ENCODE results near the gene NOVA1. TPM values are rescaled to one million over a fixed set of nuclear protein-coding genes. Genes with fewer than 3 reads are reported as not detected.
A peak's percentile ranks its signal among the peaks of the same experiment; 100 is the strongest.

Gene NOVA1
- polyA plus RNA-seq, 3 donors from 2014 or later: not detected

DNA sequence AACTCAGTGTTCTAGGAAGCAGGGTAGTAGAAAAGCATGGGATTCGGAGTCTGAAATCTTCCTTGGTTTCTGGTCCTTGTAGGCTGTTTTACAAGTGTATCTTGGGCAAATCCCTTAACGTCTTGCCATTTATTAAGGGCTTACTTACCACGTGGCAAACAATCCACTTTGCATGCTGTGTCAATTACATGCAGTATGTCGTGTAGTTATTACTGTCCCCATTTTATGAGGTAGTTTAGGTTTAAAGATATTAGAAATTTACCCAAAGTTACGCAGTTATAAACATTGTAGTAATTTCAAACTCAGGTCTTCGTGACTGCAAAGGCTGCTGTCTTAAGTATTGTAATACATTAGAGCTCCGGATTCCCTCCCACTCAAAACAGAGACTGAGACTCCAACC lies 1.5 kb upstream of the NOVA1 start:
- H3K4me3 Mint-ChIP-seq: no peak overlapping the region

DNA sequence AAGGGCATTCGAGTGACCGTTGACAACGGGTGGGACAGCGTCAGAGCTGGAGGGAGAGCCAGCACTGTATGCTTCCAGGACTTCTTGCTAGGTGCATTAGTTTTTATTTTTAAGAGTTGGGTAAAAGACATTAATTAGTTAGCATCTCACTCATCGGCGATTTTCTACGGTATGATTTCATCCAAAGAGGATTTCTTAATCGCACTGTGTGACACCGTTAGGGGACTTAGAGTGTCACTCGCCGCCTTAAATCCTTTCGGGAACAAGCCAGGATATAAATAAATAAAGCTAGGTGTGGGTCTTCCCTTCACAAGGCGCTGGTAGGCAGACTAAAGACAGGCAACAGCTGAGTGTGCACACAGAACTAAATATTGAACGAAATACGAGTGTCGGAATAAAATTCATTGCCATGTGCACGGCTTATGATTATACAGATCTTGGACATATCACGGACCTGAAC lies 869 bp upstream of the NOVA1 start:
- peaks cover 6 to 14% (median 8%) of the 10 kb centered on the region in 3 donors for H3K27me3 Mint-ChIP-seq (ENCODE audit: low read depth in 3 of 3)
- peak overlapping the region in 2 of 5 donors; percentile 9 to 13 for H3K4me3 Mint-ChIP-seq
- no peaks in the 10 kb centered on the region for H3K4me1 Mint-ChIP-seq

More for the DNA sequence above, 1.5 kb upstream of the NOVA1 start:
- Mint-ChIP-seq H3K27ac (no peak overlapping the region), H3K4me1 (no peaks in the 10 kb centered on the region), H3K36me3 (peaks cover 0 to 4% (median 0%) of the 10 kb centered on the region in 3 donors), H3K27me3 (ENCODE audit: low read depth in 3 of 3) (peaks cover 6 to 14% (median 8%) of the 10 kb centered on the region in 3 donors), H3K9me3 (peaks cover 1 to 46% (median 18%) of the 10 kb centered on the region in 6 donors)
- no peak for DNase-seq

DNA sequence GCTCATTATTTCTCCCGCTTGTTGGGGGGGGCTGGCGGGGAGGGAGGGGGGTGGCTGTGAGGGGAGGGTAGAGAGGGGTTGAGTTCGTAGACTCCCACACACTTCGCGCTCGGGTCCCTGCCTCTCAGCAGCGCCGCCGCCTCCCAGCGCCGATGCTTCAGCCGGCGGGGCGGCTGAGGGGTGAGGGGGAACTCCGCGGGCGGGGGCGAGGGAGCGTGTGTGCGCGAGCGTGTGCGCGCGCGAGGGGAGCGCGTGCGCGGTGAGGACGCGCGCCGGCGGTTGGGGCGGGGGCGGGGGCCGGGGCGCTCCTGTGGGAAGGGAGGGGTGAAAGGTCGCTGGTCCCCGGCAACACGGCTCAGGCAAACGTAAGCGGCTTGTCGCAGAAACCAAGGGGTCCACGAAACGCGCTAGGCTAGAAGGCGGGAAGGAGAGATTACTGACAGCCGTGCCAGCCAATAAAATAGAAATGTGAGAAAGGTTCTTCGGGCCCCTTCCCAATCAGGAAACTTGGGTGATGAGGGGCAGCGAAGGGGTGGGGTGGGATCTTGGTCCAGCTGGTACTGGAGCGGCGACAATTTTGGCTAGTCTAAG lies 343 bp upstream of the NOVA1 start:
- DNase-seq: no peak
- H3K4me1 Mint-ChIP-seq: no peaks in the 10 kb centered on the region
- peak overlapping the region in 2 of 5 donors; percentile 9 to 13 for H3K4me3 Mint-ChIP-seq
- peaks cover 6 to 14% (median 8%) of the 10 kb centered on the region in 3 donors for H3K27me3 Mint-ChIP-seq (ENCODE audit: low read depth in 3 of 3)
- H3K9me3 Mint-ChIP-seq: peaks cover 1 to 44% (median 18%) of the 10 kb centered on the region in 6 donors
- no peak overlapping the region for H3K27ac Mint-ChIP-seq
- peaks cover 0 to 4% (median 0%) of the 10 kb centered on the region in 3 donors for H3K36me3 Mint-ChIP-seq

More for the DNA sequence above, 869 bp upstream of the NOVA1 start:
- Mint-ChIP-seq H3K27ac (no peak overlapping the region), H3K36me3 (peaks cover 0 to 4% (median 0%) of the 10 kb centered on the region in 3 donors), H3K9me3 (peaks cover 1 to 44% (median 18%) of the 10 kb centered on the region in 6 donors)
- no peak for DNase-seq

DNA sequence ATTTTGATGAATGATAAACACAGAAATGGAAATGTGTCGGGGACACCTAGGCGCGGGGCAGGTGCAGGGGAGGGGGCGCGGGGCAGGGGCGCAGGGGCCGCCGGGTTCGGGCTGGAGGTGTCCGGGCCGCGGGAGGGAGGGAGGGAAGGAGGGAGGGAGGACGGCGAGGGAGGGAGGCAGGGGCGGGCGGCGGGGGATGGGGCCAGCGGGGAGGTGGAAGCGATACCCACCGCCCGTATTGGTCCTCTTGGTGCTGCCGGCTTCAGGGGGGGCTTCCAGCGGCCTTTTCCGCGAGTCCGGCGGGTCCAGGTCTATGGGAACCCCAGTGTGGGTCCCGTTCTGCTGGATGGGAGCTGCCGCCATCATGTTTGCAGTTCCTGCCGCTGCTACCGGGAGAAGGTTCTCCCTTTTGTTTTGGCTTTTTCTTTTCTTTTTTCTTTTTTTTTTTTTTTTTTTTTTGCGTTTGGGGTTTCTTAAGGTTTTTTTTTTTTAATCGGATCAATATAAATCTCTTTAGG lies 703 bp downstream of the NOVA1 start:
- no peaks in the 10 kb centered on the region for H3K4me1 Mint-ChIP-seq
- no peak for DNase-seq
- peaks cover 1 to 44% (median 18%) of the 10 kb centered on the region in 6 donors for H3K9me3 Mint-ChIP-seq
- H3K27me3 Mint-ChIP-seq (ENCODE audit: low read depth in 3 of 3): peaks cover 6 to 14% (median 8%) of the 10 kb centered on the region in 3 donors
- H3K36me3 Mint-ChIP-seq: peaks cover 0 to 4% (median 0%) of the 10 kb centered on the region in 3 donors
- no peak overlapping the region for H3K27ac Mint-ChIP-seq
- H3K4me3 Mint-ChIP-seq: peak overlapping the region in 1 of 5 donors; percentile 23

DNA sequence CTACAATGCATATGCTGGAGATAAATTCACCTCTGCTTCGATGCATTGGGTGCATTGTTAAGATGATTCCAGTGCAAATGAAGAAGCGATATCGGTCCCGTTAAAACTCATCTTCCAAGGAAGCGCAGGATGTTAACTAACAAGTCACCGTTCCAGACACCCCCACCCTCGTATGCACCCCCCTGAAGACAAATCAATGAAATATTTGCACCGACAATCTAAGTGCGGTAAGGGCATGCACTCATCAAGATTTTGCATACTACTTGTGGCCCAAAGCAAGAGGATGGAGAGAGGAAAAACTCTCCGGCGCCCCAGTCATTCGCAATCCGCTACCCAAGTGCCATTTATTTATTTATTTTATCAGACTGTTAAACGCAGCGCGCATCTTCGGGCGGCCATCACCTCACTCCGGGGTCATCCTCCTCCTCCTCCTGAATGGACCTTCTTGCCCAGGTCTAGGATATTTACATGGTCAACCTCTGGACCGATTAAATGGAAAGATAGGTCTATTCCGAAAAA lies 1.2 kb downstream of the NOVA1 start:
- peak overlapping the region in 2 of 5 donors; percentile 23 to 42 for H3K4me3 Mint-ChIP-seq
- peaks cover 6 to 13% (median 8%) of the 10 kb centered on the region in 3 donors for H3K27me3 Mint-ChIP-seq (ENCODE audit: low read depth in 3 of 3)
- no peak overlapping the region for H3K27ac Mint-ChIP-seq
- DNase-seq: no peak
- peaks cover 0 to 4% (median 0%) of the 10 kb centered on the region in 3 donors for H3K36me3 Mint-ChIP-seq
- H3K4me1 Mint-ChIP-seq: no peaks in the 10 kb centered on the region
- peaks cover 1 to 44% (median 17%) of the 10 kb centered on the region in 6 donors for H3K9me3 Mint-ChIP-seq

DNA sequence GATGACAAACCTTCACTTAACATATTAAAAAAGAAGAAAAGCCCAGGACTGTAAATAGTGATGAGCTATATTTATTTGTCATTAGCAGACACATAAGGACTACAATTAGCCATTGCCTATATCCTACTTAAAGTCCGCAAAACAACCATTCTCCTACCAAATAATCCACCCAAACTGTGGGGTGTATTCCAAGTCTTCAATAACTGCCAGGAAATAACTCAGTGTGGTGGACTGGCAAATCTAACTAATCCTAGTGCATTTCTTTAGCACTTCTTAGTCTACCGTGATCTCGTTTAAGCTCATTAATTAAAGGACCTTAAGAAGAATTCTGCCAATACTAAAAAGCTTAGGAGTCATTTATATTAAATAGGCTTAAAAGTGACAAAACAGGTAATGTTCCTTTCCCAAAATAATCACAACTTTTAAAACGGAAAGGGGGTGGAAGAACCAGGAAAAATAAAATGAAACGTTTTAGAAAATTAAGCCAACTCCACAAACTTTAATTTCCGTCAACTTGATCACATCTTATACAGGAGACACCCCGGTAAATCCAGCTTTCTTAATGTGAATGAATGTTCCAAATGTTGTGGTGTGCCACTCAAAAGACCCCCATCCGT lies 1.8 kb downstream of the NOVA1 start:
- Mint-ChIP-seq H3K27me3 (ENCODE audit: low read depth in 3 of 3) (peaks cover 6 to 12% (median 8%) of the 10 kb centered on the region in 3 donors), H3K4me1 (no peaks in the 10 kb centered on the region), H3K27ac (no peak overlapping the region), H3K36me3 (peaks cover 0 to 4% (median 0%) of the 10 kb centered on the region in 3 donors), H3K9me3 (peaks cover 1 to 40% (median 16%) of the 10 kb centered on the region in 6 donors), H3K4me3 (peak overlapping the region in 1 of 5 donors; percentile 42)
- DNase-seq: no peak

DNA sequence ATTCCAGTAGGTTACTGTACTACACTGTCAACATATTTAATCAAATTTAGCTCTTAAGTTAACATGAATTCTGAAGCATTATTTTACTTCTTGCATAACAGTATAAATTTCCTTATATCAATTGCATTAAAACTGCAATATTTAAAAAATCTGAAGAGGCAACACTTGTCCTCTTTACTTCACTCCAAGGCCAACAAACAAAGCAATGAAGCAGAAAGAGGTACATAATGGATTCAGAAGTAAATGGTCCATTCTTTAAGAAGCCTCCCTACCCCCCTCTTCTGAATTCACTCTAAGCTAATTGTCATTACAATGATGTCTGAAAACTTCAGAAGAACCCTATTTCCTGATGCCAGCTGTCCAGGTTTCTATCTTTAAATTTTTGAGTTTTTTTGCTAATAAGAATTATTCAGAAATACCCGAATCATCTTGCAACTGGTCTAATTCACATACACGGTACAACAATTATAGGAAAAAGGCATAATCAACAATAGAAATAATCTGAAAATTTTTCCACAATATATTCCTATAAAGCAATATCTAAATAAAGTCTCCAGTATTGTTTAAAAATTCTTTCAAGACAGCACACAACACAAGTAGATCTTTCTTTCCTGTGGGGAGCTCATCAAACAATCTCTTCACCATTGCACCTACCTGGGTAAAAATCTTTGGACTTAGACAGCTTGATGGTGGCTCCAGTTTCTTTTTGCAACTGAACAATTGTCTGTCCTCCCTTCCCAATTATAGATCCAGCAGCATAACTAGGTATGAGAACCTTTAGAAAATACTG lies 2.9 kb downstream of the NOVA1 start:
- Mint-ChIP-seq H3K27me3 (ENCODE audit: low read depth in 3 of 3) (peaks cover 6 to 10% (median 8%) of the 10 kb centered on the region in 3 donors), H3K9me3 (peaks cover under 1 to 36% (median 13%) of the 10 kb centered on the region in 6 donors), H3K27ac (no peak overlapping the region), H3K4me3 (no peak overlapping the region), H3K4me1 (no peaks in the 10 kb centered on the region), H3K36me3 (peaks cover 0 to 4% (median 0%) of the 10 kb centered on the region in 3 donors)
- DNase-seq: no peak

DNA sequence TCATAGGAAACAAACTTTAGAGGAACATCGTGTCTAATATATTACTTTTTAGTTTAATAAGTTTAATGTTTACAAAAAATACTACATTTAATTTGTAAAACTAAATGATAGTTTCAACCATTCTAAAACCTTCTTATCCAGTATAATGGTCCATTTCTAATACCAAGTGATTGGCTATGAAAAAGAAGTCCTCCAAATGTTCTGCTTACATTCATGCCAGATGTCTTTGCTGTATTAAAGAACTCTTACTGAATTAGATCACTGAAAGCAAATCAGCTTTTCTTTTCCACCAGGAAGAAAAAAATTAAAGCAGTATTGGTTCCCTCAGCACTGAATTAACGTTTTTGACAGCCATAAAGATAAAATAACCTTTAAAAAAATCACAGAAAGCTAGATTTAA lies 3.7 kb downstream of the NOVA1 start:
- H3K4me3 Mint-ChIP-seq: no peak overlapping the region
- no peak for DNase-seq
- H3K27ac Mint-ChIP-seq: no peak overlapping the region
- H3K36me3 Mint-ChIP-seq: peaks cover 0 to 4% (median 0%) of the 10 kb centered on the region in 3 donors
- H3K27me3 Mint-ChIP-seq (ENCODE audit: low read depth in 3 of 3): peaks cover 3 to 8% (median 6%) of the 10 kb centered on the region in 3 donors
- no peaks in the 10 kb centered on the region for H3K4me1 Mint-ChIP-seq
- H3K9me3 Mint-ChIP-seq: peaks cover 0 to 28% (median 12%) of the 10 kb centered on the region in 6 donors

DNA sequence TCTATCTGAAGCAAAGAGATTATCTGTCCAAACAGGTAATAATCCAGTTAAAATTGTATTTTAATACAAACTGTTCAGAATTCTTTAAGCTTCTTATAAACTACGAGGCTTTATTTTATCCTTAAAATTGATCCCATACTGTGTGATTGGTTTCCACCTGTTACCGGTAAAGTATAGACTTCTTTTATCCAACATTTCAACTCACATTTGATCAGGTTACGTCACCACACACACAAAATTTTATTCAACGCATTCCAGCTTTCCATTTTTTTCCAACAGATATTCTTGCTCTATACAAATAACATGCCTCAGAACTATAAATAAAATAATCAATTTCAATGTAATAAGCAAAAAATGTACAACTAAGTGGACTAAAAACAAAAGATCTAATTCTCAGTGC lies 4.5 kb downstream of the NOVA1 start:
- peaks cover 0 to 20% (median 9%) of the 10 kb centered on the region in 6 donors for H3K9me3 Mint-ChIP-seq
- H3K27me3 Mint-ChIP-seq (ENCODE audit: low read depth in 3 of 3): peaks cover 2 to 3% (median 3%) of the 10 kb centered on the region in 3 donors
- H3K4me1 Mint-ChIP-seq: no peaks in the 10 kb centered on the region
- no peak overlapping the region for H3K4me3 Mint-ChIP-seq
- H3K36me3 Mint-ChIP-seq: peaks cover 0 to 4% (median 0%) of the 10 kb centered on the region in 3 donors
- no peak for DNase-seq
- no peak overlapping the region for H3K27ac Mint-ChIP-seq

DNA sequence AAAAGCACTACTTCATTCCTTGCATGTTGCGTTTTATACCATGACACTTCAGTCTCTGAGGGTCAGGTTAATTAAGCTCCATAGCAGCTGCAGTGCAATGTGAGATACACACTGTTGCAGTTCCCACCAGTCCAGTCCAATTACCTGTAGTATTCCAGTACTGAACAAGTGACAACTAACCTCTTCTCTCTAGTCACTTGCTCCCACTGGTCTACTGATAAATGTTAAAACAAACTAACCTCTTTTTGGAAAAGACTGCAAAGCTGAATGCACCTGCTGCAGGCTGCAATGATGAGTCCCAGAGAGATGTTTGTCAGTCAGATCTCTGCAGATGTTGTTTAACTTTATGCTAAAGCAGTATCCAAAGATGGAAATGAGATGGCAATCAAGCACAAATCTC lies 7.9 kb downstream of the NOVA1 start:
- H3K36me3 Mint-ChIP-seq: no peaks in the 10 kb centered on the region
- no peaks in the 10 kb centered on the region for H3K27me3 Mint-ChIP-seq (ENCODE audit: low read depth in 3 of 3)
- H3K4me3 Mint-ChIP-seq: no peak overlapping the region
- H3K27ac Mint-ChIP-seq: no peak overlapping the region
- no peak for DNase-seq
- no peaks in the 10 kb centered on the region for H3K4me1 Mint-ChIP-seq
- peaks cover 0 to 8% (median 3%) of the 10 kb centered on the region in 6 donors for H3K9me3 Mint-ChIP-seq

DNA sequence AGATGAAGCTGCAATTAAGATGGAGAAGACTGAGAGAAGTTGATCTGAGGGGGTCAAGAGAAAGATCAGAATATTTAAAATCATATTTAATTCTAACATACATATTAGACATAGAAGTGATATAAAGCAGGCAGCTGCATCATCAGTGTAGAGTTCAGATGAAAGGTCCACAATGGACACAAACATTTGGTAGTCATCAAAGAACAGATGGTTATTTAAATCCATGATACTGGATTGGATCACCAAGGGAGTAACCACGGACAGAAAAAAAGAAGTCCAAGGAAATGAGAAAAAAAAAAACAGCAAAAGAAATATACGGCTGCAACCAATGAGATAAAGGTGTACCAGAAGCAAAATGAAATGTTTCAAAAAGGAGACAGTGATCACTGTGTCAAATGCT lies 20.1 kb downstream of the NOVA1 start:
- Mint-ChIP-seq H3K27ac (no peak overlapping the region), H3K36me3 (no peaks in the 10 kb centered on the region), H3K27me3 (ENCODE audit: low read depth in 3 of 3) (peaks cover 0 to 2% (median 1%) of the 10 kb centered on the region in 3 donors), H3K4me3 (no peak overlapping the region), H3K4me1 (no peaks in the 10 kb centered on the region), H3K9me3 (peaks cover 0 to 24% (median 17%) of the 10 kb centered on the region in 6 donors)
- DNase-seq: no peak

DNA sequence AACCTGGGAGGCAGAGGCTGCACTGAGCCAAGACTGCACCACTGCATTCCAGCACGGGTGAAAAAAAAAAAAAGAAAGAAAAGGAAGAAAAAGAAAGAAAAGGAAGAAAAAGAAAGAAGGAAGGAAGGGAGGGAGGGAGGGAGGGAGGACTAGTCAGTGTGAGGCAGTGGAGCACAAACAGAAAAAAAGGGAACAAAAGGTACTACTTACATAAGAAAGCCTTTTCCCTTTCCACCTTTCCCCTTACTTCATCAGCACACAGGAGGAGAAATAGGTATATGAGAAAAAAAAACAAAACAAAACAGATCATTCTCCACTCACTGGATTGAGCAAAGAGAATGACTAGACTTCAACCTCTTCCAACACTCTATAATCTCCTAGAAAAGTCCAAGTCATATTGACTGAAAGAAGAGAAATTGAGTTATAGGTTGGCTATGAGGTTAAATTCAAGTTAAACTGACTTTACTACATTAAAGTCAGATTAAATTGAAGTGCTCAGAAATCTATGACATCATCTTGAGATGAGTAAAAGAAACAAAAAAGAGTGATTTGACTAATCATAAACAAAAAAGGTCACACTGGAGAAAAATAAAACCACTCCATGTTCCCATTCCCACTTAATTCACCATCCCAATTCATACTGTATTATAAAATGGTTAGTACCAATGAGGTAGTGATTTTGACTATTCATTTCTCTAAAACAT lies 43.6 kb downstream of the NOVA1 start:
- Mint-ChIP-seq H3K27me3 (ENCODE audit: low read depth in 3 of 3) (no peaks in the 10 kb centered on the region), H3K36me3 (no peaks in the 10 kb centered on the region), H3K4me1 (no peaks in the 10 kb centered on the region), H3K9me3 (peaks cover 7 to 37% (median 16%) of the 10 kb centered on the region in 6 donors), H3K4me3 (no peak overlapping the region), H3K27ac (no peak overlapping the region)
- DNase-seq: no peak

DNA sequence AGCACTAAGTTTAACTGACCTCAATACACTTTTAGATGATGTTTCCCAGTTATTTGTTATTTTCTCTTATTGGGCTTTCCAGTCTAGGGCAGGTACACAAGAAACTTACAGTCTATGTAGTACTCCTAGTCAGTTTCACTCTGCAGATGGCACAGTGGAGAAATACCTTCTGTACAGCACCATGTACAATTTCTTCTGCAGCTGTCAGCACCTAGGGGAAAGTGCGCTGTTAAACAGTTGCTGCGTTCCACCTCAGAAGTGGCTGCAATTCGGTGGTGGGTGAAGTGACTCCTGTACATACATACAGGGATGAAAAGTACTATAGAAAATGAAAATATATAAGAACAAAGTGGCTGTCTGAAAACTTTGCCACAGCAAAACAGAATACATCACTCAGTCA lies 48.3 kb downstream of the NOVA1 start:
- peaks cover 4 to 29% (median 9%) of the 10 kb centered on the region in 6 donors for H3K9me3 Mint-ChIP-seq
- no peaks in the 10 kb centered on the region for H3K36me3 Mint-ChIP-seq
- H3K4me1 Mint-ChIP-seq: no peaks in the 10 kb centered on the region
- H3K4me3 Mint-ChIP-seq: no peak overlapping the region
- no peak overlapping the region for H3K27ac Mint-ChIP-seq
- no peak for DNase-seq
- no peaks in the 10 kb centered on the region for H3K27me3 Mint-ChIP-seq (ENCODE audit: low read depth in 3 of 3)

Measured in immature natural killer cell (primary cell).